Measurements from ENCODE around the gene TWF1.

DNA sequence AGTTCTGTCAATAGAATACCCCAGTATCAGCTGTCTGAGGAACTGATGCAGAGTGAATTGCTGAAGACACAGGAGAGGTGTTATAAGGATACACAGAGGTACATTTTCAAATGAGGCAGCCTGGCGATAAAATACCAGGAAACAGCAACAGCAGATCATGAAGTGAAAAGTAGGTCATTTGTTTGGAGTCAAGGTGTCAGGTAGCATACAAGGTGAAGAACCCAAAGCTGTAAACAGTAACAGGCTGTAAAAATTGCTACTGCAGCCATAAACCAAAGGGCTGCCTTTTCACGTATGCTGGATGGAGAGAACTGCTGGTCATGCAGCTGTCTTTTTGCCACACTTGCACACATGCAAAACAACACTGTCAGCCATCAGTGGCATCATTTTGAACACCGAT lies 9.3 kb upstream of the TWF1 start:
- TF ChIP-seq POLR2AphosphoS5 (IDR thresholded peaks at IDR 0.05; ENCODE audit: insufficient read depth, low read depth, low read length) (no peak), FOS (IDR thresholded peaks at IDR 0.05; ENCODE audit: borderline replicate concordance, insufficient read depth, low read length) (no peak)

Measured in endothelial cell of umbilical vein (primary cell).